AG10803 (cell line): Measurements from ENCODE around the gene CCDC61.

Experiments
- DNase-seq: peaks from one replicate; pipeline ENCODE4 v3.0.0; 2010; ENCODE audit warnings: low read depth
- H3K4me3 ChIP-seq: 2 replicates; pipeline ENCODE4 v1.5.1; 2011; ENCODE audit warnings: mild to moderate bottlenecking, low read length, control low read depth
- TF ChIP-seq, protein P1 (sequence below): conservative IDR thresholded peaks from 2 replicates; pipeline ENCODE4 v1.5.1; 2011; ENCODE audit warnings: mild to moderate bottlenecking, low read length, control low read depth, inconsistent platforms

Gene CCDC61

DNA sequence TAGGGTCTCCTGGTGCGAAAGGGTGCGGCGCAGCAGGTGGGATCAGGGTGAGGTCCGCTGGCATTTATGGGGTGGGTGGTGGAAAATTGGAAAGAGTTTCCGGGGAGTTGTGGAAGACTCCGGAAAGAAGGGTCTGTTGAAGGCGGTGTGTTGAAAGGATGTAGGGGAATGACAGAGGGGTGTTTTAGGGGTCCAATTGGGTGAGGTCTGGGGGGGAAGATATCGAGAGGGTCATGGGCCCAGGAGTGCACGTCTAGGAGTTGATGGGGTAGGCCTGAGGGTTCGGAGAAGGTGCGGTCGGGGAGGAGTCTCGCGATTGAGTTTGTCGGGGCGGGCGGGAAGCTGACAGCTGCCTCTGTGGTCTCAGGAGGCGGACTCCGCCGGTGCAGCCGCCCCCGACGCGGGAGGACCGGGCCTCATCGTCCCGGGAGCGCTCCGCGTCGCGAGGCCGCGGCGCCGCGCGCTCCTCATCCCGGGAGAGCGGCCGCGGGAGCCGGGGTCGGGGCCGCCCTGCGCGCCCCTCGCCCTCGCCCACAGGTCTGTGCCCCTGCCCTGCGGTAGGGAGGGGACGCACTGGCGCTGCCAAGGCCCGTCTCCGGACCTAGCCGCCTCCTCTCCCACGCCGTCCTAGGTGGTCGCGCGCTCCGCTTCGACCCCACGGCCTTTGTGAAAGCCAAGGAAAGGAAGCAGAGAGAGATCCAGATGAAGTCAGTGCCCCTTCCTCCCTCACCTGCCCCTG lies 20.6 kb downstream of the CCDC61 start:
- DNase-seq: no peak
- H3K4me3 ChIP-seq: peak overlapping the region; percentile 69
- TF ChIP-seq, protein P1, sequence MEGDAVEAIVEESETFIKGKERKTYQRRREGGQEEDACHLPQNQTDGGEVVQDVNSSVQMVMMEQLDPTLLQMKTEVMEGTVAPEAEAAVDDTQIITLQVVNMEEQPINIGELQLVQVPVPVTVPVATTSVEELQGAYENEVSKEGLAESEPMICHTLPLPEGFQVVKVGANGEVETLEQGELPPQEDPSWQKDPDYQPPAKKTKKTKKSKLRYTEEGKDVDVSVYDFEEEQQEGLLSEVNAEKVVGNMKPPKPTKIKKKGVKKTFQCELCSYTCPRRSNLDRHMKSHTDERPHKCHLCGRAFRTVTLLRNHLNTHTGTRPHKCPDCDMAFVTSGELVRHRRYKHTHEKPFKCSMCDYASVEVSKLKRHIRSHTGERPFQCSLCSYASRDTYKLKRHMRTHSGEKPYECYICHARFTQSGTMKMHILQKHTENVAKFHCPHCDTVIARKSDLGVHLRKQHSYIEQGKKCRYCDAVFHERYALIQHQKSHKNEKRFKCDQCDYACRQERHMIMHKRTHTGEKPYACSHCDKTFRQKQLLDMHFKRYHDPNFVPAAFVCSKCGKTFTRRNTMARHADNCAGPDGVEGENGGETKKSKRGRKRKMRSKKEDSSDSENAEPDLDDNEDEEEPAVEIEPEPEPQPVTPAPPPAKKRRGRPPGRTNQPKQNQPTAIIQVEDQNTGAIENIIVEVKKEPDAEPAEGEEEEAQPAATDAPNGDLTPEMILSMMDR: no peak

DNA sequence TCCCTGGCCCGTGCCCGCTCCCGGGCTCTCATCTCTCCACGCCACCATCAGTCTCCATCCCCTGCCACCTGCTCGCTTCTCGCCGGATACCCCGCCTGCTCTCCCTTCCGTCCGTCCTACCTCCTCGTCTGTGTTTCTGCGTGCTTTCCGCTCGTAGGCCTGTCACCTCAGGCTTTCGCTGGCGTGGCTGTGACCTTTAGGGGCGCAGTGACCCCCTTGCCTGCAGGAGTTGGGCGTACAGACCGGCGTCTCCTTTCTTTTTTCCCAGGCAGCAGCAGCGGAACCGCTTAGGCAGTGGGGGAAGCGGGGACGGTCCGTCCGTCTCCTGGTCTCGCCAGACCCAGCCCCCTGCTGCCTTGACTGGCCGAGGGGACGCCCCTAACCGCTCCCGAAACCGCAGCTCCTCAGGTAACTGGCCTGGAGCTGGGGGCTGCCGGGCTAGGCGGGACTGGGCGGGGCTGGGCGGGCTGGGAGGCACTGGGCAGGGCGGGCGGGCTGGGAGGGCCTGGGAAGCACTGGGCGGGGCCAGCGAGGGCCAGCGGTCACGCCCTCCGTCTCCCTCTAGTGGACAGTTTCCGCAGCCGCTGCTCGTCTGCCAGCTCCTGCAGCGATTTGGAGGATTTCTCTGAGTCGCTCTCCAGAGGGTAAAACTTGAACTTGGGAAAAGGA lies 21.3 kb downstream of the CCDC61 start:
- peak; percentile 64 for DNase-seq
- TF ChIP-seq, protein P1: peak; percentile 77
- peak overlapping the region; percentile 69 for H3K4me3 ChIP-seq

DNA sequence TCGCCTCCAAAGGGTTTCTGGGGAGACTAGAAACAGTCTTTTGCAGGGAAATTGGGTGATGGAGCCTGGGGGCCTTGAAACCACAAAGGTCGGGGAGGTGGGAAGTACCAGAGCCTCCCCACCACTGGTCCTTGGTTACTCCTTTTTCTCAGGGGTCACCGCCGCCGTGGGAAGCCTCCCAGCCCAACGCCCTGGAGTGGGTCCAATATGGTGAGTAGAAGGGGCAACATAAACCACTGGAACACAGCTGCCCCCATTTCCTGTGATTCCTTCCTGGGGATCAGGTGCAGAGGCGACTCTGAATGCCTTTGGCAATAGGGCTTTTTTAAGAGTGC lies 21.8 kb downstream of the CCDC61 start:
- no peak overlapping the region for H3K4me3 ChIP-seq
- TF ChIP-seq, protein P1: no peak
- DNase-seq: no peak

DNA sequence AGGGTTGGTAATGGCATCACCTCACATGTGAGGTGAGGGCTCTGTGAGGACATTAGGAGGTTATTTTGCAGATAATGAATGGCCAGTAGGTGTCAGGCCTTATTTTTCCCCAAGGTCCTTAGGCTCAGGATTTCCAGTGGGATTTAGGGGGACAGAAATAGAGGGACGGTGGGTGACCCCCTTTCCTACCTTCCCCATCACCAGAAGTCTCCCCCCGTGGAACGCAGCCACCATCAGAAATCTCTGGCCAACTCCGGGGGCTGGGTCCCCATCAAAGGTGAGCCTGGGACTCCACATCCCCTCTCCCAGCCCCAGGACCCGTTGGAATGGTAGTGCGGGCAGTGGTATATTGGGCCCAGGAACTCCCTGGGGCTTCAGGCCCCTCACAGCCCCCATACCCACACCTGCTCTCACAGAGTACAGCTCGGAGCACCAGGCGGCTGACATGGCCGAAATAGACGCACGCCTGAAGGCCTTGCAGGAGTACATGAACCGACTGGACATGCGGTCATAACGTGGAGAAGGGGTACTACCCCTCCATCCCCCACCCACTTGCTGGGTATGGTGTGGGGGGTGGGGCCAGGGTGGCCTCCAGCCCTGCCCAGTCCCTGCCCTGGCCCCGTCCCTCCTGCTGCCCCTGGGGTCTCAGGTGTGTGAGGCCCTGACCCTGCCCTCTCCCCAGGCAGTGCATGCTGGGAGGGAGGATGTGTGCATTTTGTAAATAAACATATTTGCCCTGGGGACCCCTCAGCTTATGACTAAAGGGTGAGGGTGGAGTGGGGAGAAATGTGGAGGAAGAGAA lies 22.8 kb downstream of the CCDC61 start:
- TF ChIP-seq, protein P1: no peak
- no peak for DNase-seq
- no peak overlapping the region for H3K4me3 ChIP-seq

DNA sequence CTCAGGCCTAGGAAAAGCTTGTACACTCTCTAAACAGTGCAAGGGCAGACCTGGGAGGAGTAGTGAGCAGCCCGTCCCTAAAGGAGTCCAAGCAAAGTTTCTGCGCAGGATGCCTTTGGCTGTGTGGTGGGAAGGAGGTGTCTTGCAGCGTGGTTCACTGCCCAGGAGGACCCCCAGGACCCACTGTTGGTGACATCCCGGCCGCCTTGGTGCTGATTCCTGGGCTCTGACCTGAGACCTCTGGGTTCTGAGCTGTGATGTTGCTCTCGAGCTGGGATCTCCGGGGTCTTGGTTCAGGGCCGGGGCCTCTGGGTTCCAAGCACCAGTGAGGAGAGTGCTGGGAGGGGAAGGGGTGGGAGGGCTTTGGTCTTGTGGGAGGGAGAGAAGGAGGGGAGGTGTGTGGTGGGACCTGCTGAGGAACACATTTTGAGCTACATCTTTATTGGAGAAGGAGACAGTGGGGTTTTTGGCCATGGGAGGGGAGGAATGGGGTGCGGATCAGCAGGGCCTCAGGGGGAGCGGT lies 23.5 kb downstream of the CCDC61 start:
- TF ChIP-seq, protein P1: no peak
- no peak overlapping the region for H3K4me3 ChIP-seq
- no peak for DNase-seq

DNA sequence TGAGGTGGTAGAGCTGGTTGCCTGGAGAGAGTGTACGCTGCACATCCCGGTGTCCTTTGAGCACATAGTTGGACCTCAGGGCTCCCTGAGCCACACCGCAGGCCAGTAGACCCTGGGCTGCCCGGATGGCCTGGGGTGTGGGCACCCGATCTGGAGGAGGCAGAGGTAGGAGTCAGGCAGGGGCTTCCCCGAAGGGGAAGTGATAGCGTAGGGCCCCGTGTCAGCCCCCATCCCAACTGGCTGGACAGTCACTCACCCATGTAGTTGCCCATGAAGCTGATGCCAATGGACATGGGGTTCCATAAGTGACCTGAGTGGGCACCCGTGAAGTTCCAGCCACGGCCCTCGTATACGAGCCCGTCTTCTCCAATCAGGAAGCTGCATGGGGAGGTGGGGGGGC lies 24.0 kb downstream of the CCDC61 start:
- no peak for DNase-seq
- TF ChIP-seq, protein P1: no peak
- H3K4me3 ChIP-seq: no peak overlapping the region
